HepG2 (cell line): Measurements from ENCODE around the gene P4HA1. TPM values are rescaled to one million over a fixed set of nuclear protein-coding genes. Genes with fewer than 3 reads are reported as not detected.

Experiments used
- CBX2 ChIP-seq, 2 experiments: fragments of 200-600 bp in 1 of 2; sonication (generic); formaldehyde crosslinking in 1 of 2; IDR thresholded peaks; 2 replicates each; pipeline versions ENCODE4 v1.7.0 to v1.8.1; 2018 to 2022; ENCODE audit warnings: low read depth in 2 of 2, low read length in 1 of 2, mild to moderate bottlenecking in 1 of 2, missing genetic modification reagents in 1 of 2
- GATA4 ChIP-seq: sonication (generic); IDR thresholded peaks from 2 replicates; pipeline ENCODE4 v1.6.1; 2016; ENCODE audit warnings: antibody characterized with exemption, low read depth, borderline replicate concordance
- GFI1 ChIP-seq: sonication (generic); formaldehyde crosslinking; IDR thresholded peaks from 2 replicates; pipeline ENCODE4 v1.5.0; 2020; ENCODE audit warnings: missing genetic modification reagents, mild to moderate bottlenecking, borderline replicate concordance
- NCOA2 ChIP-seq: sonication (generic); formaldehyde crosslinking; IDR thresholded peaks from 2 replicates; pipeline ENCODE4 v1.8.0; 2022; ENCODE audit warnings: inconsistent platforms
- SOX5 ChIP-seq: IDR thresholded peaks from 2 replicates; pipeline ENCODE4 v1.6.1; 2016; ENCODE audit warnings: borderline replicate concordance
- SOX6 ChIP-seq, 2 experiments: fragments of 450-650 bp in 1 of 2; sonication (generic) in 1 of 2; formaldehyde crosslinking in 1 of 2; IDR thresholded peaks; 2 replicates each; pipeline versions ENCODE4 v1.4.0 to v1.6.1; 2017 to 2020; ENCODE audit warnings: antibody characterized with exemption in 1 of 2, mild to moderate bottlenecking in 1 of 2, missing genetic modification reagents in 1 of 2
- TCF7L2 ChIP-seq: IDR thresholded peaks from 2 replicates; pipeline ENCODE4 v1.6.1; 2011; ENCODE audit warnings: mild to moderate bottlenecking, low read depth, low read length, moderate library complexity
- polyA plus RNA-seq, 8 experiments: library from polyadenylated mRNA; depleted of rRNA in 3 of 8; stranded (reverse) in 7 of 8; unstranded in 1 of 8; fragments of >200 nt; fragmentation: Illumina TruSeq in 4 of 8; extraction: Trizol in 4 of 8; gene quantifications; 2 replicates each; pipeline versions ENCODE4 v1.2.1 to v1.2.3, GENCODE V29; 2011 to 2016; ENCODE audit warnings: low read depth in 4 of 8, missing spikeins in 1 of 8, mixed read lengths in 1 of 8; ENCODE audit not compliant: insufficient read depth in 1 of 8
- total RNA-seq, 5 experiments: library from RNA; depleted of rRNA; stranded (reverse); fragments of >200 nt; fragmentation: Illumina TruSeq; extraction: Trizol; gene quantifications; 2 replicates each; pipeline ENCODE4 v1.2.3, GENCODE V29; 2016; ENCODE audit warnings: low read depth in 1 of 5
- TF ChIP-seq, protein P1 (sequence below): sonication (generic); formaldehyde crosslinking; IDR thresholded peaks from 2 replicates; pipeline ENCODE4 v1.5.1; 2020; ENCODE audit warnings: missing genetic modification reagents, mild to moderate bottlenecking, borderline replicate concordance
- TF ChIP-seq, protein P2 (sequence below): sonication (generic); formaldehyde crosslinking; conservative IDR thresholded peaks from 2 replicates; pipeline ENCODE4 v1.4.0; 2020; ENCODE audit warnings: mild to moderate bottlenecking, missing genetic modification reagents, moderate library complexity
- TF ChIP-seq, protein P3 (sequence below): sonication (generic); formaldehyde crosslinking; IDR thresholded peaks from 2 replicates; pipeline ENCODE4 v1.4.0; 2020; ENCODE audit warnings: missing genetic modification reagents, mild to moderate bottlenecking, borderline replicate concordance

Gene P4HA1
- total and polyA plus RNA-seq, 2 of the 13 experiments (the other 11 are each of a cell fraction or from before 2014, with no cell fraction given), result 63.1 to 196 TPM

DNA sequence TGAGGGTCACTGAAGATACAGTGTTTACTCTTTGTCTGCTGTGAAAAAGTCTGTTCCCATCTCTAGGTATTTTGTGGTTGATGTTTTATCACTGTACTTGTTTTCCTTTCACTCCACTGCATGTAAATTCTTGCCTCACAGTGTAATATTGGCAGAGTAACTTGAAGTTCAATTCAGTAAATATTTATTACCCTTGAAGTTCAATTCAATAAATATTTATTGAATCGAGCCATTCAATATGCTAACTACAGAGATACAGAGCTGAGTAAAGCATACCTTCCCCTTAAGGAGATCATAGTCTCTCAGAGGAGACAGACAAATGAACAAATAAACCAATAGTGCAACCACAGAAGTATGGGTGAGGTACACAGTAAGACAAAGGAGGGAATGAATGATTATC lies 22.8 kb upstream of the P4HA1 start (continued):
- TF ChIP-seq GATA4, result peak; percentile 23; the same call in 1 of the 2 replicates
- peak; percentile 68; the same call in 1 of the 2 replicates for TF ChIP-seq NCOA2
- TF ChIP-seq, protein P1, sequence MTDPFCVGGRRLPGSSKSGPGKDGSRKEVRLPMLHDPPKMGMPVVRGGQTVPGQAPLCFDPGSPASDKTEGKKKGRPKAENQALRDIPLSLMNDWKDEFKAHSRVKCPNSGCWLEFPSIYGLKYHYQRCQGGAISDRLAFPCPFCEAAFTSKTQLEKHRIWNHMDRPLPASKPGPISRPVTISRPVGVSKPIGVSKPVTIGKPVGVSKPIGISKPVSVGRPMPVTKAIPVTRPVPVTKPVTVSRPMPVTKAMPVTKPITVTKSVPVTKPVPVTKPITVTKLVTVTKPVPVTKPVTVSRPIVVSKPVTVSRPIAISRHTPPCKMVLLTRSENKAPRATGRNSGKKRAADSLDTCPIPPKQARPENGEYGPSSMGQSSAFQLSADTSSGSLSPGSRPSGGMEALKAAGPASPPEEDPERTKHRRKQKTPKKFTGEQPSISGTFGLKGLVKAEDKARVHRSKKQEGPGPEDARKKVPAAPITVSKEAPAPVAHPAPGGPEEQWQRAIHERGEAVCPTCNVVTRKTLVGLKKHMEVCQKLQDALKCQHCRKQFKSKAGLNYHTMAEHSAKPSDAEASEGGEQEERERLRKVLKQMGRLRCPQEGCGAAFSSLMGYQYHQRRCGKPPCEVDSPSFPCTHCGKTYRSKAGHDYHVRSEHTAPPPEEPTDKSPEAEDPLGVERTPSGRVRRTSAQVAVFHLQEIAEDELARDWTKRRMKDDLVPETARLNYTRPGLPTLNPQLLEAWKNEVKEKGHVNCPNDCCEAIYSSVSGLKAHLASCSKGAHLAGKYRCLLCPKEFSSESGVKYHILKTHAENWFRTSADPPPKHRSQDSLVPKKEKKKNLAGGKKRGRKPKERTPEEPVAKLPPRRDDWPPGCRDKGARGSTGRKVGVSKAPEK (CRISPR knock-in tag), result no peak
- TF ChIP-seq CBX2 (IDR thresholded peaks at IDR 0.05; ENCODE audit: low read depth, low read length), result no peak
- no peak for TF ChIP-seq CBX2 (CRISPR knock-in tag; IDR thresholded peaks at IDR 0.05; ENCODE audit: low read depth)
- TF ChIP-seq TCF7L2, result peak; percentile 41; the same call in 1 of the 2 replicates
- peak; percentile 37; the same call in 1 of the 2 replicates for TF ChIP-seq GFI1 (CRISPR knock-in tag)
- TF ChIP-seq, protein P2, sequence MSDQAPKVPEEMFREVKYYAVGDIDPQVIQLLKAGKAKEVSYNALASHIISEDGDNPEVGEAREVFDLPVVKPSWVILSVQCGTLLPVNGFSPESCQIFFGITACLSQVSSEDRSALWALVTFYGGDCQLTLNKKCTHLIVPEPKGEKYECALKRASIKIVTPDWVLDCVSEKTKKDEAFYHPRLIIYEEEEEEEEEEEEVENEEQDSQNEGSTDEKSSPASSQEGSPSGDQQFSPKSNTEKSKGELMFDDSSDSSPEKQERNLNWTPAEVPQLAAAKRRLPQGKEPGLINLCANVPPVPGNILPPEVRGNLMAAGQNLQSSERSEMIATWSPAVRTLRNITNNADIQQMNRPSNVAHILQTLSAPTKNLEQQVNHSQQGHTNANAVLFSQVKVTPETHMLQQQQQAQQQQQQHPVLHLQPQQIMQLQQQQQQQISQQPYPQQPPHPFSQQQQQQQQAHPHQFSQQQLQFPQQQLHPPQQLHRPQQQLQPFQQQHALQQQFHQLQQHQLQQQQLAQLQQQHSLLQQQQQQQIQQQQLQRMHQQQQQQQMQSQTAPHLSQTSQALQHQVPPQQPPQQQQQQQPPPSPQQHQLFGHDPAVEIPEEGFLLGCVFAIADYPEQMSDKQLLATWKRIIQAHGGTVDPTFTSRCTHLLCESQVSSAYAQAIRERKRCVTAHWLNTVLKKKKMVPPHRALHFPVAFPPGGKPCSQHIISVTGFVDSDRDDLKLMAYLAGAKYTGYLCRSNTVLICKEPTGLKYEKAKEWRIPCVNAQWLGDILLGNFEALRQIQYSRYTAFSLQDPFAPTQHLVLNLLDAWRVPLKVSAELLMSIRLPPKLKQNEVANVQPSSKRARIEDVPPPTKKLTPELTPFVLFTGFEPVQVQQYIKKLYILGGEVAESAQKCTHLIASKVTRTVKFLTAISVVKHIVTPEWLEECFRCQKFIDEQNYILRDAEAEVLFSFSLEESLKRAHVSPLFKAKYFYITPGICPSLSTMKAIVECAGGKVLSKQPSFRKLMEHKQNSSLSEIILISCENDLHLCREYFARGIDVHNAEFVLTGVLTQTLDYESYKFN (CRISPR knock-in tag), result peak; percentile 71
- TF ChIP-seq, protein P3, sequence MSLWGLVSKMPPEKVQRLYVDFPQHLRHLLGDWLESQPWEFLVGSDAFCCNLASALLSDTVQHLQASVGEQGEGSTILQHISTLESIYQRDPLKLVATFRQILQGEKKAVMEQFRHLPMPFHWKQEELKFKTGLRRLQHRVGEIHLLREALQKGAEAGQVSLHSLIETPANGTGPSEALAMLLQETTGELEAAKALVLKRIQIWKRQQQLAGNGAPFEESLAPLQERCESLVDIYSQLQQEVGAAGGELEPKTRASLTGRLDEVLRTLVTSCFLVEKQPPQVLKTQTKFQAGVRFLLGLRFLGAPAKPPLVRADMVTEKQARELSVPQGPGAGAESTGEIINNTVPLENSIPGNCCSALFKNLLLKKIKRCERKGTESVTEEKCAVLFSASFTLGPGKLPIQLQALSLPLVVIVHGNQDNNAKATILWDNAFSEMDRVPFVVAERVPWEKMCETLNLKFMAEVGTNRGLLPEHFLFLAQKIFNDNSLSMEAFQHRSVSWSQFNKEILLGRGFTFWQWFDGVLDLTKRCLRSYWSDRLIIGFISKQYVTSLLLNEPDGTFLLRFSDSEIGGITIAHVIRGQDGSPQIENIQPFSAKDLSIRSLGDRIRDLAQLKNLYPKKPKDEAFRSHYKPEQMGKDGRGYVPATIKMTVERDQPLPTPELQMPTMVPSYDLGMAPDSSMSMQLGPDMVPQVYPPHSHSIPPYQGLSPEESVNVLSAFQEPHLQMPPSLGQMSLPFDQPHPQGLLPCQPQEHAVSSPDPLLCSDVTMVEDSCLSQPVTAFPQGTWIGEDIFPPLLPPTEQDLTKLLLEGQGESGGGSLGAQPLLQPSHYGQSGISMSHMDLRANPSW (CRISPR knock-in tag), result 0 out of 2 replicates have a peak, but pooled peaks have one; percentile 15
- no peak for TF ChIP-seq SOX6 (IDR thresholded peaks at IDR 0.05)
- peak; percentile 65; the same call in 1 of the 2 replicates for TF ChIP-seq SOX6 (CRISPR knock-in tag; IDR thresholded peaks at IDR 0.05)
- 0 out of 2 replicates have a peak, but pooled peaks have one; percentile 29 for TF ChIP-seq SOX5 (CRISPR knock-in tag)
